Left renal cortex interstitium (tissue), 4 donors: ENCODE data around the gene BTBD1. TPM values are rescaled to one million over a fixed set of nuclear protein-coding genes. Genes with fewer than 3 reads are reported as not detected.

Source experiments
- polyA plus RNA-seq, 4 donors: library from polyadenylated mRNA; unstranded; fragments of 120-200 nt; gene quantifications; one replicate each; pipeline ENCODE4 v1.2.1, GENCODE V29; 2013; ENCODE audit not compliant: insufficient read length in 4 of 4

The BTBD1 gene
- polyA plus RNA-seq, 4 donors = 62.3 to 74.5 (median 67.2) TPM

Other genes with a start within 250 kb of the BTBD1 start
- 10 to 100 TPM; 24.6 to 35.5 (median 29.7) TPM for gene HOMER2, start 114.5 kb downstream of the BTBD1 start, polyA plus RNA-seq
- 10 to 100 TPM; 36.5 to 47.9 (median 42.1) TPM for gene RAMAC, start 81.0 kb downstream of the BTBD1 start, polyA plus RNA-seq
- 10 to 100 TPM; 27.9 to 37.6 (median 28.4) TPM for gene C15orf40, start 55.6 kb downstream of the BTBD1 start, polyA plus RNA-seq
- gene TM6SF1, start 40.4 kb upstream of the BTBD1 start, polyA plus RNA-seq = 1 to 10 TPM; 1.5 to 2.7 (median 2.2) TPM
- 100 to 1,000 TPM in 1 of 4 donors, 10 to 100 TPM in 3; 87.7 to 105 (median 95.5) TPM for gene HDGFL3, start 140.6 kb upstream of the BTBD1 start, polyA plus RNA-seq
- under 1 TPM; 0.08 to 0.25 (median 0.16) TPM for gene BNC1, start 217.4 kb upstream of the BTBD1 start, polyA plus RNA-seq